CD4-positive, alpha-beta memory T cell (primary cell): Measurements from ENCODE around the gene MBTD1. TPM values are rescaled to one million over a fixed set of nuclear protein-coding genes. Genes with fewer than 3 reads are reported as not detected.

ENCODE experiments used
- CTCF ChIA-PET: fragments of 350-600 bp; sonication (Branson Sonifier 250); formaldehyde crosslinking; loops from one replicate; lab custom pipeline; 2021; ENCODE audit warnings: inconsistent platforms; ENCODE audit not compliant: partially characterized antibody; lab: Charles Lee
- POLR2A ChIA-PET: fragments of 350-600 bp; sonication (Branson Sonifier 250); formaldehyde crosslinking; loops from one replicate; lab custom pipeline; 2021; ENCODE audit not compliant: partially characterized antibody; lab: Charles Lee
- DNase-seq, 5 donors: peaks; one replicate each; pipeline versions ENCODE4 v3.0.0 to v3.0.0-alpha.2; 2020 to 2022; ENCODE audit warnings: mixed read lengths in 1 of 5
- H3K27ac ChIP-seq: one replicate; pipeline ENCODE4 v1.7.0; 2013; ENCODE audit warnings: low read depth, low read length
- H3K27me3 ChIP-seq: 2 replicates; pipeline ENCODE4 v1.7.0; 2013; ENCODE audit warnings: mild to moderate bottlenecking, low read length, moderate library complexity; ENCODE audit not compliant: insufficient read depth
- H3K36me3 ChIP-seq: 2 replicates; pipeline ENCODE4 v1.7.0; 2013; ENCODE audit warnings: mild to moderate bottlenecking, low read length, moderate library complexity; ENCODE audit not compliant: insufficient read depth
- H3K4me1 ChIP-seq: 2 replicates; pipeline ENCODE4 v1.7.0; 2013; ENCODE audit warnings: mild to moderate bottlenecking, low read length, moderate library complexity; ENCODE audit not compliant: insufficient read depth
- H3K4me3 ChIP-seq, 2 donors: one replicate each; pipeline ENCODE4 v1.7.0; 2013; ENCODE audit warnings: low read length in 2 of 2, mild to moderate bottlenecking in 1 of 2
- H3K9me3 ChIP-seq, 2 donors: one replicate each; pipeline ENCODE4 v1.7.0; 2013; ENCODE audit warnings: low read length in 2 of 2, control low read depth in 1 of 2; ENCODE audit not compliant: control insufficient read depth in 1 of 2
- H3K27ac Mint-ChIP-seq, 7 donors: one replicate each; pipeline ENCODE4 v1.8.0; 2020 to 2021; ENCODE audit warnings: mixed read lengths in 7 of 7, mild to moderate bottlenecking in 6 of 7, inconsistent platforms in 3 of 7, moderate library complexity in 3 of 7
- H3K27me3 Mint-ChIP-seq, 2 donors: one replicate each; pipeline ENCODE4 v1.8.0; 2020 to 2021; ENCODE audit warnings: mixed read lengths in 2 of 2
- H3K36me3 Mint-ChIP-seq, 2 donors: one replicate each; pipeline ENCODE4 v1.8.0; 2020 to 2021; ENCODE audit warnings: mixed read lengths in 2 of 2, inconsistent platforms in 1 of 2, mild to moderate bottlenecking in 1 of 2
- H3K4me1 Mint-ChIP-seq, 4 donors: one replicate each; pipeline ENCODE4 v1.8.0; 2020 to 2021; ENCODE audit warnings: mixed read lengths in 4 of 4, mild to moderate bottlenecking in 1 of 4
- H3K4me3 Mint-ChIP-seq, 8 donors: one replicate each; pipeline ENCODE4 v1.8.0; 2020 to 2021; ENCODE audit warnings: mixed read lengths in 8 of 8, mild to moderate bottlenecking in 7 of 8, moderate library complexity in 6 of 8, inconsistent platforms in 3 of 8
- H3K9me3 Mint-ChIP-seq, 8 donors: one replicate each; pipeline ENCODE4 v1.8.0; 2020 to 2021; ENCODE audit warnings: mixed read lengths in 8 of 8, mild to moderate bottlenecking in 5 of 8, inconsistent platforms in 3 of 8, moderate library complexity in 1 of 8
- intact Hi-C: fragments of 100-400 bp; cut with micrococcal nuclease; formaldehyde crosslinking; loops from one replicate; pipeline ENCODE4 v1.15.1; 2023
- polyA plus RNA-seq, 2 donors: library from polyadenylated mRNA; unstranded; fragments of 300-500 nt; fragmentation: Illumina TruSeq; gene quantifications; one replicate each; pipeline ENCODE4 v1.2.3, GENCODE V29; 2021
- total RNA-seq, 2 experiments: library from RNA; stranded (reverse); gene quantifications; one replicate each; pipeline ENCODE4 v1.2.3, GENCODE V29; 2021

Gene MBTD1
- total and polyA plus RNA-seq, 4 experiments from 2014 or later = 3.6 to 30.0 (median 17.4) TPM

- Mint-ChIP-seq H3K4me3 (no peak overlapping the region), H3K27me3 (no peaks in the 10 kb centered on the region), H3K4me1 (peaks cover 14 to 22% (median 21%) of the 10 kb centered on the region in 4 donors), H3K36me3 (peaks cover 27 to 42% of the 10 kb centered on the region in 2 donors), H3K27ac (peak overlapping the region in 5 of 7 donors; percentile 15 to 81 (median 24)), H3K9me3 (no peaks in the 10 kb centered on the region)
- Histone ChIP-seq H3K4me1 (peaks cover 10% of the 10 kb centered on the region), H3K9me3 (no peaks in the 10 kb centered on the region), H3K27me3 (no peaks in the 10 kb centered on the region), H3K27ac (no peak overlapping the region), H3K36me3 (peaks cover 17% of the 10 kb centered on the region), H3K4me3 (no peak overlapping the region)
- CTCF ChIA-PET = no interaction called here
- DNase-seq = peak in 1 of 5 donors; percentile 6
- intact Hi-C loops = no loop called here
- POLR2A ChIA-PET = no interaction called here
These were observed 35.2 kb downstream of the MBTD1 start for GRCh38 chr17:51224402-51225262.

- peaks cover 36% of the 10 kb centered on the region for H3K36me3 ChIP-seq
- H3K4me3 ChIP-seq = no peak overlapping the region
- no peak overlapping the region for H3K27ac ChIP-seq
- H3K27me3 Mint-ChIP-seq = no peaks in the 10 kb centered on the region
- no peaks in the 10 kb centered on the region for H3K9me3 Mint-ChIP-seq
- no peak for DNase-seq
- peaks cover 9 to 17% (median 14%) of the 10 kb centered on the region in 4 donors for H3K4me1 Mint-ChIP-seq
- peaks cover 43 to 62% of the 10 kb centered on the region in 2 donors for H3K36me3 Mint-ChIP-seq
- no peak overlapping the region for H3K4me3 Mint-ChIP-seq
- H3K9me3 ChIP-seq = no peaks in the 10 kb centered on the region
- ChIA-PET POLR2A (no interaction called here), CTCF (no interaction called here)
- no peaks in the 10 kb centered on the region for H3K27me3 ChIP-seq
- peaks cover 10% of the 10 kb centered on the region for H3K4me1 ChIP-seq
- H3K27ac Mint-ChIP-seq = no peak overlapping the region
- intact Hi-C loops = no loop called here
These were observed 38.5 kb downstream of the MBTD1 start for GRCh38 chr17:51221322-51221721.

- Mint-ChIP-seq H3K4me1 (peaks cover 0 to 2% (median under 1%) of the 10 kb centered on the region in 4 donors), H3K4me3 (no peak overlapping the region), H3K27ac (peak overlapping the region in 3 of 7 donors; percentile 2 to 42 (median 17)), H3K27me3 (no peaks in the 10 kb centered on the region), H3K9me3 (no peaks in the 10 kb centered on the region), H3K36me3 (peaks cover 35 to 70% of the 10 kb centered on the region in 2 donors)
- Histone ChIP-seq H3K27ac (no peak overlapping the region), H3K4me3 (no peak overlapping the region), H3K9me3 (no peaks in the 10 kb centered on the region), H3K36me3 (peaks cover 37% of the 10 kb centered on the region), H3K4me1 (no peaks in the 10 kb centered on the region), H3K27me3 (no peaks in the 10 kb centered on the region)
- no peak for DNase-seq
- CTCF ChIA-PET = no interaction called here
- POLR2A ChIA-PET = no interaction called here
- intact Hi-C loops = no loop called here
These were observed 41.9 kb downstream of the MBTD1 start for GRCh38 chr17:51217946-51218345.

GRCh38 chr17:51214920-51215319, 44.9 kb downstream of the MBTD1 start:
- DNase-seq = no peak
- no peaks in the 10 kb centered on the region for H3K9me3 Mint-ChIP-seq
- no peaks in the 10 kb centered on the region for H3K27me3 Mint-ChIP-seq
- CTCF ChIA-PET = no interaction called here
- no peaks in the 10 kb centered on the region for H3K27me3 ChIP-seq
- no peaks in the 10 kb centered on the region for H3K4me1 ChIP-seq
- H3K4me3 Mint-ChIP-seq = no peak overlapping the region
- H3K4me1 Mint-ChIP-seq = peaks cover 0 to 2% (median 0%) of the 10 kb centered on the region in 4 donors
- peaks cover 23% of the 10 kb centered on the region for H3K36me3 ChIP-seq
- peaks cover 25 to 64% of the 10 kb centered on the region in 2 donors for H3K36me3 Mint-ChIP-seq
- no peak overlapping the region for H3K4me3 ChIP-seq
- POLR2A ChIA-PET = interaction anchor here (1.4 kb wide), 1 partner anchor 14 kb away, joined by 3 read pairs; no protein-coding TSS in a partner anchor
- H3K27ac ChIP-seq = no peak overlapping the region
- intact Hi-C loops = no loop called here
- H3K27ac Mint-ChIP-seq = no peak overlapping the region
- H3K9me3 ChIP-seq = no peaks in the 10 kb centered on the region

- DNase-seq = no peak
- Mint-ChIP-seq H3K9me3 (no peaks in the 10 kb centered on the region), H3K4me3 (no peak overlapping the region), H3K27ac (peak overlapping the region in 1 of 7 donors; percentile 4), H3K36me3 (peaks cover 30 to 46% of the 10 kb centered on the region in 2 donors), H3K27me3 (no peaks in the 10 kb centered on the region), H3K4me1 (peaks cover 3 to 13% (median 6%) of the 10 kb centered on the region in 4 donors)
- Histone ChIP-seq H3K36me3 (peaks cover 35% of the 10 kb centered on the region), H3K27ac (no peak overlapping the region), H3K4me1 (peaks cover 16% of the 10 kb centered on the region), H3K27me3 (no peaks in the 10 kb centered on the region), H3K4me3 (no peak overlapping the region), H3K9me3 (no peaks in the 10 kb centered on the region)
- ChIA-PET CTCF (no interaction called here), POLR2A (no interaction called here)
- intact Hi-C loops = no loop called here
These were observed 56.0 kb downstream of the MBTD1 start for GRCh38 chr17:51203838-51204237.

- peaks cover 29% of the 10 kb centered on the region for H3K36me3 ChIP-seq
- peak overlapping the region; percentile 4 to 84 (median 66) for H3K27ac Mint-ChIP-seq
These were observed 59.0 kb downstream of the MBTD1 start for GRCh38 chr17:51200846-51201245.

GRCh38 chr17:51200295-51200694, 59.6 kb downstream of the MBTD1 start:
- H3K4me1 ChIP-seq = peaks cover 16% of the 10 kb centered on the region
- ChIA-PET CTCF (interaction anchor here (0.6 to 1.0 kb wide), 2 partner anchors 47 to 65 kb away, joined by 4 read pairs; partner anchors contain the start of gene NME1), POLR2A (interaction anchor here (0.7 to 1.8 kb wide), 3 partner anchors 19 to 60 kb away, joined by 5 read pairs; partner anchors contain the start of genes NME2 and UTP18)
- peaks cover 5 to 13% (median 8%) of the 10 kb centered on the region in 4 donors for H3K4me1 Mint-ChIP-seq
- H3K4me3 Mint-ChIP-seq = peak overlapping the region in 3 of 8 donors; percentile 25 to 52 (median 26)
- intact Hi-C loops = no loop called here
- no peak overlapping the region for H3K4me3 ChIP-seq
- H3K27ac ChIP-seq = no peak overlapping the region
- H3K36me3 Mint-ChIP-seq = peaks cover 32 to 46% of the 10 kb centered on the region in 2 donors
- H3K36me3 ChIP-seq = peaks cover 29% of the 10 kb centered on the region
- no peaks in the 10 kb centered on the region for H3K27me3 ChIP-seq
- H3K27ac Mint-ChIP-seq = peak overlapping the region in 5 of 7 donors; percentile 12 to 84 (median 57)
- H3K9me3 Mint-ChIP-seq = no peaks in the 10 kb centered on the region
- peak; percentile 20 to 62 (median 35) for DNase-seq
- no peaks in the 10 kb centered on the region for H3K27me3 Mint-ChIP-seq
- H3K9me3 ChIP-seq = no peaks in the 10 kb centered on the region

More at GRCh38 chr17:51200846-51201245, 59.0 kb downstream of the MBTD1 start:
- Mint-ChIP-seq H3K36me3 (peaks cover 30 to 44% of the 10 kb centered on the region in 2 donors), H3K27me3 (no peaks in the 10 kb centered on the region), H3K4me1 (peaks cover 5 to 13% (median 8%) of the 10 kb centered on the region in 4 donors), H3K9me3 (no peaks in the 10 kb centered on the region), H3K4me3 (peak overlapping the region in 1 of 8 donors; percentile 41)
- Histone ChIP-seq H3K4me3 (no peak overlapping the region), H3K4me1 (peaks cover 16% of the 10 kb centered on the region), H3K9me3 (no peaks in the 10 kb centered on the region), H3K27ac (no peak overlapping the region), H3K27me3 (no peaks in the 10 kb centered on the region)
- ChIA-PET POLR2A (interaction anchor here (1.4 to 1.8 kb wide), 3 partner anchors 14 to 60 kb away, joined by 3 to 5 read pairs (median 5); partner anchors contain the start of genes NME2 and UTP18), CTCF (interaction anchor here (1.0 kb wide), 1 partner anchor 47 kb away, joined by 4 read pairs; the partner anchor contains the start of gene NME1)
- intact Hi-C loops = no loop called here
- no peak for DNase-seq
